IPS DF 4.7 (cell line): Measurements from ENCODE around the gene COL24A1.
"Not testable (repeated sequence)": the region's sequence is repeated elsewhere in the genome, so short reads cannot be mapped to it uniquely, and the experiment has no call there.

Source experiments
- DNase-seq: peaks from one replicate; pipeline ENCODE4 v3.0.0-alpha.2; 2013; ENCODE audit warnings: low spot score; ENCODE audit errors: extremely low read depth

The COL24A1 gene

GRCh38 chr1:85992791-85993190 is 163.8 kb downstream of the COL24A1 start:
- DNase-seq: no peak

- no peak for DNase-seq
Measured at GRCh38 chr1:85991261-85991660, 165.3 kb downstream of the COL24A1 start.

GRCh38 chr1:85984636-85985035 is 171.9 kb downstream of the COL24A1 start:
- DNase-seq: no peak

GRCh38 chr1:85983316-85983715 is 173.3 kb downstream of the COL24A1 start:
- DNase-seq: no peak

GRCh38 chr1:85976516-85977205 is 179.9 kb downstream of the COL24A1 start:
- DNase-seq: no peak

- DNase-seq: peak; percentile 7
Measured at GRCh38 chr1:85975912-85976371, 180.6 kb downstream of the COL24A1 start.

GRCh38 chr1:85962457-85962856 is 194.1 kb downstream of the COL24A1 start:
- DNase-seq: no peak

- no peak for DNase-seq
Measured at GRCh38 chr1:85957760-85958159, 198.8 kb downstream of the COL24A1 start.

- DNase-seq: not testable (repeated sequence)
Measured at GRCh38 chr1:85955218-85955617, 201.4 kb downstream of the COL24A1 start.

- no peak for DNase-seq
Measured at GRCh38 chr1:85952460-85952859, 204.1 kb downstream of the COL24A1 start.

- DNase-seq: no peak
Measured at GRCh38 chr1:85947186-85947585, 209.4 kb downstream of the COL24A1 start.

GRCh38 chr1:85943945-85944344 is 212.6 kb downstream of the COL24A1 start:
- no peak for DNase-seq

GRCh38 chr1:85943526-85943925 is 213.0 kb downstream of the COL24A1 start:
- no peak for DNase-seq

- DNase-seq: no peak
Measured at GRCh38 chr1:85940656-85941306, 215.8 kb downstream of the COL24A1 start.

GRCh38 chr1:85938829-85939228 is 217.7 kb downstream of the COL24A1 start:
- DNase-seq: no peak

GRCh38 chr1:85936470-85936869 is 220.1 kb downstream of the COL24A1 start:
- DNase-seq: no peak

- no peak for DNase-seq
Measured at GRCh38 chr1:85936057-85936456, 220.5 kb downstream of the COL24A1 start.

GRCh38 chr1:85935234-85935633 is 221.3 kb downstream of the COL24A1 start:
- no peak for DNase-seq

- no peak for DNase-seq
Measured at GRCh38 chr1:85934516-85934915, 222.1 kb downstream of the COL24A1 start.

- no peak for DNase-seq
Measured at GRCh38 chr1:85933961-85934360, 222.6 kb downstream of the COL24A1 start.

GRCh38 chr1:85911742-85912141 is 244.8 kb downstream of the COL24A1 start:
- no peak for DNase-seq

- no peak for DNase-seq
Measured at GRCh38 chr1:85900921-85901320, 255.7 kb downstream of the COL24A1 start.

- DNase-seq: no peak
Measured at GRCh38 chr1:85898861-85899260, 257.7 kb downstream of the COL24A1 start.
